ENCODE results near the gene KRT16.

KRT16 gene

DNA sequence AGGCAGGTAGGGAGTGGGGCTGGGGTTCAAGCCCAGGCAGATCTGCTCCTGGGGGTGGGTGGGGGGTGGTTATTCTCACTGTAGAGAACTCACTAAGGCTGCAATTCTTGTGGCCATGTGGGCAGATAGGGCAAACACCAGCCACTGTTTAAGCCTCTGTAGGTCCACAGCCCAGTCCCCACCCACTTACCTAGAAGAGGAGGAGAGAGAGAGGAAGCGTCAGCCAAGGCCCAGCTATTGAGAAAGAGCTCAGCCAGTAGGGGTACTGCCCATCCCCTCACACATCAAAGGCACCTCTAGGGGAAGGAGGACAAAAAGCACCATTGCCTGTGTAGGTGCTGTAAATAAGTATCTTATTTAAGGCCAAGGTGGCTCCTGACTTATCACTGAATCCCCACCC, 12.9 kb downstream of the KRT16 start:
- TF ChIP-seq ZFX (IDR thresholded peaks at IDR 0.05) = no peak
- TF ChIP-seq, protein P1, sequence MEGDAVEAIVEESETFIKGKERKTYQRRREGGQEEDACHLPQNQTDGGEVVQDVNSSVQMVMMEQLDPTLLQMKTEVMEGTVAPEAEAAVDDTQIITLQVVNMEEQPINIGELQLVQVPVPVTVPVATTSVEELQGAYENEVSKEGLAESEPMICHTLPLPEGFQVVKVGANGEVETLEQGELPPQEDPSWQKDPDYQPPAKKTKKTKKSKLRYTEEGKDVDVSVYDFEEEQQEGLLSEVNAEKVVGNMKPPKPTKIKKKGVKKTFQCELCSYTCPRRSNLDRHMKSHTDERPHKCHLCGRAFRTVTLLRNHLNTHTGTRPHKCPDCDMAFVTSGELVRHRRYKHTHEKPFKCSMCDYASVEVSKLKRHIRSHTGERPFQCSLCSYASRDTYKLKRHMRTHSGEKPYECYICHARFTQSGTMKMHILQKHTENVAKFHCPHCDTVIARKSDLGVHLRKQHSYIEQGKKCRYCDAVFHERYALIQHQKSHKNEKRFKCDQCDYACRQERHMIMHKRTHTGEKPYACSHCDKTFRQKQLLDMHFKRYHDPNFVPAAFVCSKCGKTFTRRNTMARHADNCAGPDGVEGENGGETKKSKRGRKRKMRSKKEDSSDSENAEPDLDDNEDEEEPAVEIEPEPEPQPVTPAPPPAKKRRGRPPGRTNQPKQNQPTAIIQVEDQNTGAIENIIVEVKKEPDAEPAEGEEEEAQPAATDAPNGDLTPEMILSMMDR (conservative IDR thresholded peaks at IDR 0.05) = no peak
- H3K27ac ChIP-seq = peak overlapping the region; percentile 82

GRCh38 chr17:41595585-41595984, 17.0 kb downstream of the KRT16 start:
- TF ChIP-seq, protein P1 (conservative IDR thresholded peaks at IDR 0.05) = no peak
- TF ChIP-seq ZFX (IDR thresholded peaks at IDR 0.05) = no peak
- H3K27ac ChIP-seq = no peak overlapping the region

DNA sequence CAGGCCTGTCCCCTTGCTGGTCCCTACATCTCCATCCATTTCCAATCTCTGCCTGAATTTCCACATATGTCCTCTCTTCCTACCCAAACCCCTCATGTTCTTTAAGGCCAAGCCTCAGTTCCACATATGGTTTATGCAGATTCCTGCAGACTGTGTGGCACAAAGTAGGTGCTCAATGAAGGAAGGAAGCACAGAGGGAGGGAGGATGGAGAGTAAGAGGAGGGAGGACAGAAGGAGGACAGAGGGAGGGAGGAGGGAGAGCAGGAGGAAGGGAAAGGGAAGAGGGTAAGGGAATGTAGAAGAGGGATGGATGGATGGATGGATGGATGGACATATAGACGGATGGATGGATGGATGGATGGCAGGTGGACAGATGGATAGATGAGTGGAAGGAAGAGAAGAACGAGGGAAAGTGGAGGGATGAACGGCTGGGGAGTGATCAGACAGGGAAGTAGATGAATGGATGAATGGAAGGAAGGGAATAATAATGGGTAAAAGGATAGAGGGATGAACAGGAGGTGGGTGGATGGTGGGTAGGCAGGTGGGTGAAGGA, 18.1 kb downstream of the KRT16 start:
- no peak overlapping the region for H3K27ac ChIP-seq
- TF ChIP-seq, protein P1 (conservative IDR thresholded peaks at IDR 0.05) = no peak

GRCh38 chr17:41593306-41593981, 19.1 kb downstream of the KRT16 start:
- TF ChIP-seq, protein P1 (conservative IDR thresholded peaks at IDR 0.05) = no peak
- no peak for TF ChIP-seq ZFX (IDR thresholded peaks at IDR 0.05)
- H3K27ac ChIP-seq = no peak overlapping the region

DNA sequence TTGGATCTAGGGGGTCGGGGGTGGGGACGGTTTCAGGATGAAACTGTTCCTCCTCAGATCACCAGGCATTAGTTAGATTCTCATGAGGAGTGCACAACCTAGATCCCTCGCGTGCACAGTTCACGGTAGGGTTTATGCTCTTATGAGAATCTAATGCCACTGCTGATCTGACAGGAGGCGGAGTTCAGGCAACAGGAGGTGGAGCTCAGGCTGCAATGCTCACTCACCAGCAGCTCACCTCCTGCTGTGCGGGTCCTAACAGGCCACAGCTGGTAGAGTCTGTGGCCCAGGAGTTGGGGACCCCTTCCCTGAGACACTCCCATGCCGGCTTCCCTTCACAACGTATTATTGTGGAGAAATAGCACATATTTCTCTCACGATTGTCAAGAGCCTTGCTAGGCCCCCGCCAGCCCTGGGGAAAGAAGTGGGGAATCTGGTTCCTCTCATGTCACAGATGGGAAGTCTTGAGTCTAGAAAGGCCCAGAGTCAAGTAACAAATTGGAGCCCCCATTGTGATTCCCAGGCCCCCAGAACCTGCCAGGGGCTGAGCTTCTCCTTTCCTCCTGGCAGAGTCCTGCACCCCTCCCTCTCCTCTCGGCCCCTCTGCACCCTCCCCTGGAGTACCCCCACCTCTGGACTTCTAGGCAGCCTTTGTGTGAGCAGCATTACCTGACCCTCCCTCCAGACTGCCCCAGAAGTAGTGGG, 19.8 kb downstream of the KRT16 start:
- TF ChIP-seq, protein P1 (conservative IDR thresholded peaks at IDR 0.05) = no peak
- no peak for TF ChIP-seq ZFX (IDR thresholded peaks at IDR 0.05)
- no peak overlapping the region for H3K27ac ChIP-seq

GRCh38 chr17:41589301-41589700, 23.3 kb downstream of the KRT16 start:
- no peak for TF ChIP-seq ZFX (IDR thresholded peaks at IDR 0.05)
- TF ChIP-seq, protein P1 (conservative IDR thresholded peaks at IDR 0.05) = no peak
- no peak overlapping the region for H3K27ac ChIP-seq

GRCh38 chr17:41588126-41588810, 24.3 kb downstream of the KRT16 start:
- no peak overlapping the region for H3K27ac ChIP-seq

More at GRCh38 chr17:41588126-41588810, 24.3 kb downstream of the KRT16 start:
- TF ChIP-seq, protein P1 (conservative IDR thresholded peaks at IDR 0.05) = no peak
- no peak for TF ChIP-seq ZFX (IDR thresholded peaks at IDR 0.05)
